NCI-H2029 (cell line): Measurements from ENCODE around the gene KIF5C.
"Not testable (repeated sequence)": the region's sequence is repeated elsewhere in the genome, so short reads cannot be mapped to it uniquely, and the experiment has no call there.

ENCODE experiments used
- DNase-seq: peaks from one replicate; lab custom pipeline; 2025; lab: John Stamatoyannopoulos, UW

Gene KIF5C

DNA sequence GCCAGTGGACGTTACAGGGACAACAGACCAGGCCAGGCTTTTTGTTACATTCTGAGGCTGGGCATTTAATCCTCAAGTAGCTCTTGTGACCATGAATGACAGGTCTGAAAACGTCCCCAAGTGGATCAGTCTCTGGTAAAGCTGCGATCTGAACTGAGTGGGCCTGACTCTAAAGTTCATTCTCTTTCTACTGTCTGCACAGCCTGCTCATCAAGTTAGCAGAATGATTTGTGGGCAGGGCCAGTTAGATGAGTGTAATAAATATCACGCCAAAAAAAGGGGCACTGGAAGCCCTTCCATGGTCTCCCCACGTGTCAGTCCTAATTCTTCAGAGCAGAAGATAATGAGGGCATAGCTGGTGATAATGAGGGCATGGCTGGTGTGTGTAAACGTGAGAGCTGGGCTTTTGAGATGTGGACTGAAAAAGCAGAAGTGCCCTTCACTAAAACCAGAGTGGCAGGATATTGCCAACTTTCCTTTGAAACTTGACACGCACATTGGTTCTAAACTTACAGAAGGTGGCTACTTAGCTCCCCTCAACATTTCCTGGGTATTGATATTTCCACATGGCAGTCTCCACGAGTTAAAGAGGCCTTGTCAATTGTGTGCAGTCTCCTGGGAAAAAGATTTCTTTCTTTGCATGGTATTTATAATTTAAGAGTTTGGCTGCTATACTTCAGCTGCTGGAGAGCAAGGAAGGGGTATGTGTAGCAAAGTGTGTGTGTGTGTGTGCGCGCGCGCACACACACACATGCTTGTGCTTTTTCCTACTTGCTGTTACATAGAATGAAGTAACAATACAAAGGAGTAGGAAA lies 90.8 kb downstream of the KIF5C start:
- peak; percentile 84 for DNase-seq

DNA sequence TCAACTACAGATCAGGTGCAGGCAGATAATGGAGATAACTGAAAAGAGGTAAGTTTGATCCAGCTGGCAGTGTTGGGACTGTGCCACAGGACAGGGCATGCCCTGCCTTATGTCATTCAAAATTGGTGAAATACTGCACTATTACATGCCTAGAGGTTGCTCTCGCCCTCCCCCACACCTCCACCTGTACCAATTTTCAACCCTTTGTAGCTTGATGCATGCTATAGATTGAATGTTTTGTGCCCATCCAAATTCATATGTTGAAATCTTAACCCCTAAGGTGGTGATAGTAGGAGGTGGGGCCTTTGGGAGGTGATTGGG lies 91.4 kb downstream of the KIF5C start:
- no peak for DNase-seq

- DNase-seq = no peak
Observed at GRCh38 chr2:148967056-148967455, 92.0 kb downstream of the KIF5C start.

GRCh38 chr2:148967578-148967977 lies 92.6 kb downstream of the KIF5C start:
- DNase-seq = no peak

- DNase-seq = no peak
Observed at GRCh38 chr2:148968301-148968700, 93.3 kb downstream of the KIF5C start.

- no peak for DNase-seq
Observed at GRCh38 chr2:148968776-148969319, 93.8 kb downstream of the KIF5C start.

DNA sequence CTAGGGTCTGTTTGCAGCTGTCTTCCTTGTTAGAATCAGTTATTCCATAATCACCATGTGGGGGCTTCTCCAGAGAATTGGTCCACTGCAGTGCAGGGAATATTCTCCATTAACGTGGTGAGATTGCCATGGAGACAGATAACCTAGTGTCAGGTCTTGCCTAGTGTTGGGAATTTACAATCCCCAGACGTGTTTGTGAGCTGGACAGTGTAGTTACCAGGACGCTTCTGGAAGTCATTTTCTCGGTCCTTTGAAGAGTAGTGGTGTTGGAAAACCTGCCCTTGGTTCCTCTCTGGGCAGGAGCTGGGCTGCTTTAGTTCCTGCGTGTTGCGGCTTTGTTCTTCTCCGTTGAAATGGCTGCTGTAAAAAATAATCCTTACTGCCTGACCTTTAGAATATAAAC lies 94.6 kb downstream of the KIF5C start:
- no peak for DNase-seq

- DNase-seq = no peak
Observed at GRCh38 chr2:148970385-148970784, 95.4 kb downstream of the KIF5C start.

GRCh38 chr2:148971547-148971946 lies 96.5 kb downstream of the KIF5C start:
- DNase-seq = no peak

DNA sequence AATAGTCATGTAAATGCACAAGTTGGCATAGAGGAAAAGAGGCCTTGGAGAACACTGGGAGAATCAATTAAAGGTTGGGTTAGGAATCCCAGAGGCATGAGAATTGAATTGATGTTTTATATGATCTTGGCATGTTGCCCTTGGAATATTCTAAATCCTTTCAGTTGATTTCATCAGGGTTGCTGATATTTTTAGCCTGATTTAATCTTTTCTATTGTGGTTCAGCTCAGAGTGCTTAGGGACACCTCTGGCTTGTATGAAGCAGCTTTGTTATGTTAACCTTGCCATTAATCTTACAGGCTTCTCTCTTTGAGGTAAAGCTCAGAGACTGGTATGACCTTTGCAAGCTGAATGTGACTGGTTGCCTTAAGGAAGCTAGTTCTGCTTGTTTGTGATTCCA lies 99.1 kb downstream of the KIF5C start:
- DNase-seq = no peak

GRCh38 chr2:148978026-148978685 lies 103.1 kb downstream of the KIF5C start:
- DNase-seq = no peak

DNA sequence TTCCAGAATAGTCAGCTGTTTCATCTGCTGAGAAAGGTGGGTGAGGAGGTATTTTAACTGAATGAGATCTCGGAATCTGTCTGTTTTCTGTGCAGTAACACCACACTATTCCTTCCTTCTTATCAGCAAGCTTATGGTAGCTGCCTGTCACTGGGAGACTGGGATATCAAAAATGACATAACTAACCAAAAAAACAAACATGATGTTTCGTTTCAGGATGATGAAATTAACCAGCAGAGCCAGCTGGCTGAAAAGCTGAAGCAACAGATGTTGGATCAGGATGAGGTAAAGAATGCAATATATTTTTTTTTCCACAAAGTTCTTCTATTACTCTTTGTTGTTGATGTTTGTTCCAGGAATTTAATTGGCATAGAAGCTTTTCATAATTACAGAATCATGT lies 103.7 kb downstream of the KIF5C start:
- DNase-seq = no peak

DNA sequence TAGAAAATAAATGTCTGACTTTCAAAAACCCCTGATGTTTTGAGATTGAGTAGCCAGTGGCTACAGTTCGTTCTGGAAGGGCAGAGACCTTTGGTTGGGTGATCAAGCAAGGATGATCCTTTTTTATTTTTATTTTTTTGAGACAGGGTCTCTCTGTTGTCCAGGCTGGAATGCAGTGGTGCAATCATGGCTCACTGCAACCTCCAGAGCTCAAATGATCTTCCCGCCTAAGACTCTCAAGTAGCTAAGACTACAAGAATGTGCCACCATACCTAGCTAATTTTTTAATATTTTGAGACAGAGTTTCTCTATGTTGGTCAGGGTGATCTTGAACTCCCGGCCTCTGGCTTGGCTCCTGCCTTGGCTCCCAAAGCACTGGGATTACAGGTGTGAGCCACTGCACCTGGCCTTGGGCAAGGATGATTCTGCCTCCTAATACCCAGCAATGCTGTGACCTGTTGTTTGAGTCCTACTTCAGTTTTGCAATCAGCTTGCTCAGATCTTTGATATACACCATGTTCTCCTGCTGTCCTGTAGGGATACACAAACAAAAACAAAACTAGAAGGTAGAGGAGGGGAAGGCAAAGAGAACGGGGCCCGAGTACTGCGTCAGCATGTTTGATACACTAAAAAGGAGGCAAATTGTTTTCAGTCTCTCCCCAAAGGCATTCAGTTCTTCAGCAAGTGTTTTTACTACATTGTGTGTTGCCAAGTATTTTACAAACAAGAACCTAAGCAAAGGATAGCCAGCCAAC lies 104.3 kb downstream of the KIF5C start:
- DNase-seq = no peak

DNA sequence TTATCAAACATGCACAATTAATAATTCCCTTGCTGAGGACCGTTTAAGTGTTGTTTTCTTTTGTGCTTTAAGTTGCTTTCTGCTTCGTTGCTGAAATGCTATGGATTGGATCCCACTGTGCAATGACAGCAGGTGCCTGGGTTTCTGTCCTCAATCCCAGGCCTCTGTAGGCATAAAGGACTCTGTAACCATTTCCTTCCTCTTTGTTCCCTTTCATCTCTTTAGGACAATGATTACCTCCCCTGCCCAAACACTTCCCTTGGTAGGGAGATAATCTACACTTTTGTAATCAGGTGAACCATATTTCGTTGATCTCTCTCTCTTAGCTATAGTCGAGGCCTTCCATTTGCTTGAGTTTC lies 104.9 kb downstream of the KIF5C start:
- no peak for DNase-seq

GRCh38 chr2:148980496-148980895 lies 105.5 kb downstream of the KIF5C start:
- DNase-seq = not testable (repeated sequence)

DNA sequence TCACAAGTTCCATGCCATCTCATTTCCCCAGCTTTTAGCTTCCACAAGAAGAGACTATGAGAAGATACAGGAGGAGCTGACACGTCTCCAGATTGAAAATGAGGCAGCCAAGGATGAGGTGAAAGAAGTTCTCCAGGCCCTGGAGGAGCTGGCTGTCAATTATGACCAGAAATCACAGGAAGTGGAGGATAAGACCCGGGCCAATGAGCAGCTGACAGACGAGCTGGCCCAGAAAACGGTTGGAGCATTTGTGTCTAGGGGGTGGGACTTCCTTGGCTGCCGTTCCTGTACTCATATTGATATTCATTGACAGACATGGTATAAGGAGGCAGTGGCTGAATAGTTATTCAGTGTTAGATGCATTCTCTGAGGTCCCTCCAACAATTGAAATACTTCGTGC lies 106.3 kb downstream of the KIF5C start:
- no peak for DNase-seq

GRCh38 chr2:148981781-148982180 lies 106.8 kb downstream of the KIF5C start:
- DNase-seq = no peak

GRCh38 chr2:148982282-148982681 lies 107.3 kb downstream of the KIF5C start:
- DNase-seq = no peak

GRCh38 chr2:148983896-148984295 lies 108.9 kb downstream of the KIF5C start:
- DNase-seq = no peak

DNA sequence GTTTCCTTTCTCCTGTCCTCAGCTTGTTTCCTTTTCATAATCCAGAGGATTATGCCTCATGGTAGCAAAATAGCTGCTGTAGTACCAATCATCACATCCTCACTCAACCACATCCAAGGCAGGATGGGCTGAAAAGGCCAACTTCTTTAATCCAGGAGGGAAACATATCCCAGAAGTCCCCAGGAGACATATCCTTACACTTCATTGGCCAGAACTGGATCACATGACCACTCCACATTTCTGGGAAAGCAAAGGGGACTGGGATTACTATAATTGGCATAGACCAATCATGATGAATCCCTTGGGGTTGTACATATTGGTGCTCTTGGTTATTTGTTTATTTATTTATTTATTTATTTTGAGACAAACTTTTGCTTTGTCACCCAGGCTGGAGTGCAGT lies 109.4 kb downstream of the KIF5C start:
- no peak for DNase-seq

DNA sequence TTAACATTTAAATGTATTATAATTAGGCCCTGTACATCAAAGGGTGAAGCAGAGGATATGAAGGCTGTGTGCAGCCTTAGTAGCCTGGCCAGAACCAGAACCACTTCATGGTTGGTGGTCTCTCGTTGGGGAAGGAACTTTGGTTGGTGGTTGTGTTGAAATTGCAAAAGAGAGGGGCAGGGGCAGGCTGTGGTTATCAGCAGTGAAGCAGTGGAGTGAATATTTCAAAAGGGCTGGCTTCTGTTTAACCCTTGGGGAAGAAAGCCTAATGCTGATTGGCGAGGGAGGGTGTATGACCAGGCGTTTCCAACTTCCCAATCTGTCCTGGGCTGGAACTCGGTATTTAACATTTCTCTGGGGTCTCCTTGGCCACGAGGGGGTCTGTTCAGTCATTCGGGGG lies 112.3 kb downstream of the KIF5C start:
- DNase-seq = no peak

- no peak for DNase-seq
Observed at GRCh38 chr2:148988337-148988736, 113.3 kb downstream of the KIF5C start.
